LNCaP clone FGC (cell line): ENCODE results near the gene BCL2A1.

Experiments
- DNase-seq: peaks from one replicate; pipeline ENCODE4 v3.0.0-alpha.2; 2011; ENCODE audit warnings: low read depth
- H3K4me3 ChIP-seq: 2 replicates; pipeline ENCODE4 v1.5.1; 2011; ENCODE audit warnings: mild to moderate bottlenecking, low read depth, low read length, control low read depth
- CTCF ChIP-seq: IDR thresholded peaks from 2 replicates; pipeline ENCODE4 v1.5.1; 2012; ENCODE audit warnings: mild to moderate bottlenecking; ENCODE audit not compliant: control insufficient read depth, insufficient read depth; ENCODE audit errors: extremely low read depth

BCL2A1 gene

GRCh38 chr15:80002267-80002666, 31.3 kb upstream of the BCL2A1 start:
- H3K4me3 ChIP-seq: no peak overlapping the region
- no peak for DNase-seq
- no peak for TF ChIP-seq CTCF

- DNase-seq: no peak
- H3K4me3 ChIP-seq: no peak overlapping the region
- TF ChIP-seq CTCF: no peak
These were observed 23.6 kb upstream of the BCL2A1 start for GRCh38 chr15:79994615-79995014.

- H3K4me3 ChIP-seq: no peak overlapping the region
- TF ChIP-seq CTCF: no peak
- no peak for DNase-seq
These were observed 20.8 kb upstream of the BCL2A1 start for GRCh38 chr15:79991826-79992225.

- no peak overlapping the region for H3K4me3 ChIP-seq
- TF ChIP-seq CTCF: no peak
- no peak for DNase-seq
These were observed 20.0 kb upstream of the BCL2A1 start for GRCh38 chr15:79990997-79991334.

- no peak overlapping the region for H3K4me3 ChIP-seq
- TF ChIP-seq CTCF: no peak
- DNase-seq: no peak
These were observed 19.4 kb upstream of the BCL2A1 start for GRCh38 chr15:79990280-79990996.

GRCh38 chr15:79989682-79990081, 18.7 kb upstream of the BCL2A1 start:
- no peak for DNase-seq
- TF ChIP-seq CTCF: no peak

GRCh38 chr15:79989183-79989582, 18.2 kb upstream of the BCL2A1 start:
- no peak for DNase-seq
- H3K4me3 ChIP-seq: no peak overlapping the region

More at GRCh38 chr15:79989682-79990081, 18.7 kb upstream of the BCL2A1 start:
- H3K4me3 ChIP-seq: no peak overlapping the region

More at GRCh38 chr15:79989183-79989582, 18.2 kb upstream of the BCL2A1 start:
- no peak for TF ChIP-seq CTCF
